HG03571 (cell line): ENCODE measurements around the gene PHF23.
A peak's percentile ranks its signal among the peaks of the same experiment; 100 is the strongest.

ENCODE experiments used
- ATAC-seq: cut with Tn5 transposase; IDR thresholded peaks from one replicate; pipeline ENCODE4 v1.9.1; 2021; ENCODE audit not compliant: unreplicated experiment

The PHF23 gene

DNA sequence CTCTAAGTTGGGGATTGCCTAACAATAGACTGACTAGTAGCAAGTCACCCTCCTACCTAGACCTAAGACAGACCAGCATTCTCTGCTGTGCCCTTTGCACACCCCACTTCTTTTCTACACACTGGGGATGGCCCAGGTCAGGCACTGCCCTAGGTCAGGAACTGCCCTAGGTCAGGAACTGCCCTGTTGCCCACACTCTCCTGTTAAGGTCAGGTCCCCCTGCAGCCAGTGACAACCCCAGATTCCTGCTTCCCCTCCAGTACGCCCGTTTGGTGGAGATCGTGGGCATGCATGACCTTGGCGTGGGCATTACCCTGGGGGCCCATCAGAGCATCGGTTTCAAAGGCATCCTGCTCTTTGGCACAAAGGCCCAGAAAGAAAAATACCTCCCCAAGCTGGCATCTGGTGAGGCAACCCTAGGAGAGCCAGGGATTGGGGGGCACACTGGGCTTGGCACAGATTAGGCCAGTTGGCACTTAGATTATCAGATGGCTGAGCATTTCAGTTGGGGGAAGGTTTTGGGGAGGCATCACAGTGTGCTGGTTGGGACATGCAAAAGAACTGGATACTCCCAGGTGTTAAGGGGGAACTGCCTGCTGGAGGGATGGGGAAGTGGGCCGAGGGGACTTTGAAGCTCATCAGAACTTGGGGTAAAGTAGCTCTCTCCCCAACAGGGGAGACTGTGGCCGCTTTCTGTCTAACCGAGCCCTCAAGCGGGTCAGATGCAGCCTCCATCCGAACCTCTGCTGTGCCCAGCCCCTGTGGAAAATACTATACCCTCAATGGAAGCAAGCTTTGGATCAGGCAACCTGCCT is 17.8 kb downstream of the PHF23 start:
- ATAC-seq = no peak

DNA sequence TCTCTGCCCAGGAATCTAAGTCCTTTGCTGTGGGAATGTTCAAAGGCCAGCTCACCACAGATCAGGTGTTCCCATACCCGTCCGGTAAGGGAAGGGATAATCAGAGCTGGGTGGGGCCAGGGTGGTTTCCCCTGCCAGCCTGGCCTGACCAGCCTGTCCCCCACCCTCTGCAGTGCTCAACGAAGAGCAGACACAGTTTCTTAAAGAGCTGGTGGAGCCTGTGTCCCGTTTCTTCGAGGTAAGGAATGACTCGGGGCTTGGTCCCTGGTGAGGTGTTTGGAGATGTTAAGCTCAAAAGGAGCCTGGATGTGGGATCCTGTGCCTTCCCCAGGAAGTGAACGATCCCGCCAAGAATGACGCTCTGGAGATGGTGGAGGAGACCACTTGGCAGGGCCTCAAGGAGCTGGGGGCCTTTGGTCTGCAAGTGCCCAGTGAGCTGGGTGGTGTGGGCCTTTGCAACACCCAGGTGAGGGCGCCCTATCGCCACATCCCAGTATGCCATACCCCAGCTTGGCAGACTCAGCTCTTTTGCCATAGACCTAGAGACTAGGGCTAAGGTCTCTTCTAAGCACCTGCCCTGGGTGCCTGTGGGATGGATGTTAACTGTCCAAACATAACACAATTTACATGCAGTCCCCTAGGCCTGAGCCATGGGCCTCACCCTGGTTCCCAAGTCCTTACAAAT is 18.5 kb downstream of the PHF23 start:
- no peak for ATAC-seq

DNA sequence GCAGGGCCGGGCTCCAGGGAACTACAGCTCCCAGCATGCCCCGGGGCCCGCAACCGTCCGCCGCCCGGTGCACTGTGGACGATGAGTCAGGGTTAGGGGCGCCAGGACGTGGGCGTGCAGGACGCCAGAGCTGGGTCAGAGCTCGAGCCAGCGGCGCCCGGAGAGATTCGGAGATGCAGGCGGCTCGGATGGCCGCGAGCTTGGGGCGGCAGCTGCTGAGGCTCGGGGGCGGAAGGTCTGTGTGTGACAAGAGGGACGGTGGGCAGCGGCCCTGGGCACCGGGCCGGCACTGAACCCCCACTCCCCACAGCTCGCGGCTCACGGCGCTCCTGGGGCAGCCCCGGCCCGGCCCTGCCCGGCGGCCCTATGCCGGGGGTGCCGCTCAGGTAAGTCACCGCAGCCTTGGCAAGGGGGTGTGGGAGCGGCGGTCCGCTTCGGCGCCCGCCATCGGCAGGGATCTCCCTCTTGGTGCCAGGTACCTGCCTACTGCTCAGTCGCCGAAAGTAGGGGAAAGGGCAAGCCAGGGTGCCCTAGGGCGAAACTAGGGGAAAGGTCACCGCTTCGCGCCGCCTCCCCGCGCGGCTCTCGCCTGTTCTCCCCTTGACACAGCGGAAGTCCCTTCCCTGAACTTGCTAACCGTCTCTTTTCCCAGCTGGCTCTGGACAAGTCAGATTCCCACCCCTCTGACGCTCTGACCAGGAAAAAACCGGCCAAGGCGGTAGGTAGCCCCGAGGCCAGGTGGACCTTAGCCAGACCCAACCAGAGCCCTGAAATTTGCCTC is 19.3 kb downstream of the PHF23 start, which contains the start of the genes ACADVL and DLG4:
TSS of gene ACADVL (plus strand) at position 127 of the 781 bp plus-strand sequence. CDS start at position 174, 47 bp downstream.
TSS of gene DLG4 (minus strand) at position 25 of the 781 bp plus-strand sequence.
- peak; percentile 44 for ATAC-seq

- no peak for ATAC-seq
Measured at GRCh38 chr17:7219229-7219811, 19.9 kb downstream of the PHF23 start.

GRCh38 chr17:7218758-7219157 is 20.5 kb downstream of the PHF23 start:
- ATAC-seq = no peak

GRCh38 chr17:7218166-7218565 is 21.1 kb downstream of the PHF23 start:
- no peak for ATAC-seq

- no peak for ATAC-seq
Measured at GRCh38 chr17:7217113-7217987, 21.9 kb downstream of the PHF23 start.

DNA sequence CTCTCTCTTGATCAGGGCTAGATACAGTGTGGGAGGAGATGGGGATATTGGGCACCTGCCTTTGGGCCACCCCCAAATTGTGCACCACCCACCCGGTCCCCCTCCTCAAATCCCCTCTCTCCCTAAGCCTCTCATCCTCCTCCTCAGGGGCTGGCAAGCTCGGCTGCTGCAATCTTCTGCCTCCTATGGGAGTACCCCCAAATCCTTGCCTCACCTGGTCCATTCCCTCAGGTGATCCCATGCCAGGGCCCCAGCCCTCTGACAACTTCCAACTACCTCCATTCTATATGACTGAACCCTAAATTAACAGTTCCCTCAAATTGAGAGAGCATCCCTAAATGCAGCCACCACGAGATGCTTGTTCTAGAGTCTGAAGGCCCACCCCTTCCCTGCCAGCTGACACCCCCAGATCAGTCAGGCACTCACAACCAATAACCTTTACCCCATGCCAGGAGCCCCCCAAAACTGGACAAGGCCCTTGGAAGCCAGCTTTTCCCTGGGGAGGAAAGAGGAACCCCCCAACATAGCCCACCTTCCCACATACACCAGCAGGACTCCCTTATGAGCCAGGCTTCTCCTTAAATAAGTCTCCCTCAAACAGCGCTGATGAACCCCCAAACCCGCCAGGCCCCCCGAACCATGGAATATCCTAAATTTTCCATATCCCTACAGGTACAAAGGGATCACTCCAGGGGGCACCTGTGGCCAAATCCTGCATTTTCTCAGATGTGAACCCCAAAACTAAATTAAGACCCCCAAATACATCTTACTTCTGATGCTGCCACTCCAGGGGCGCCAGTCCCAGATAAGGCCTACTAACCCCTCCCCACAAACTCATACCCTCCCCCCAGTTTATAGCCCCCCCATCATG is 22.8 kb downstream of the PHF23 start:
- ATAC-seq = no peak

- ATAC-seq = no peak
Measured at GRCh38 chr17:7215652-7216180, 23.5 kb downstream of the PHF23 start.

DNA sequence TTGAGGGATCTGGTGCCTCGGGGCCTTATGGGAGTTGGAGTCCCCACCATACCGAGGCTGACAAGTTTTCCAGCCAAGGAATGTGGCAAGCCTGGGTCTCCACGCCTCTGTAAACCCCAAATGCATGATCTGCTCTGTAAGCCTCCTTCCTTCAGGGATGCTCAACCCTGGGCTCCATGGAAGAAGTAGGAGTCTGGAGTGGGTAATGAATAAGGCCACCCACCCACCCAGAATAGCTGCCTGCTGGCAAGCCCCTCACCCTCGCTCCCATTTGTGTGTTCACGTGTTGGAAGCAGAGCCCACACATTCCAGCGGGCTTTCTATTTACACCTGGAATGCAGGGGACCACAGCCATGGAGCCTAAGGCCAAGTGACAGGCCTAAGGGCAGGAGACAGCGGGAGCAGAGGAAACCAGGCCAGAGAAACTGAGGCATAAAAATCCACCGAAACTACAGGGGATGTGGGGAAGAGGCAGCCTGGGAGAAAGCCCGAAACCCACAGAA is 24.1 kb downstream of the PHF23 start:
- ATAC-seq = no peak

GRCh38 chr17:7214300-7215135 is 24.7 kb downstream of the PHF23 start:
- ATAC-seq = peak; percentile 70

DNA sequence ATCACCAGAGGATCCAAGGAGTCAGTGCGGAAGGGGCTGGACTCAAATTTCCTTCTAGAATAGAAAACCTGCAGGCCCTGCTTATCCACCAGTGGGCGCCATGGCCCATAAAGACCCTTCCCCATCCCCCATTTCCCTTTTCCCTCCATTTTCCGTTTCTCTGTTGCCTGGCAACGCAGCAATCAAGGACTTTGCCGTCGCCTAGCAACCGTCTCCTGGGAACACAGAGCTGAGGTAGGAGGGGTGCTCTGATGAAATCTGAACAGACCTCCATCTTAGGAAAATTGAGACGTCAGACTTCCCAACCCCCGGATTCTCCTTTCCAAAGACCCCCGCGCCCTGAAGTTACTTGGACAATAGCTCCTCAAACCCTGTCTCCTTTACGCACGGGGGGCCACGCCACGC is 25.4 kb downstream of the PHF23 start:
- no peak for ATAC-seq

DNA sequence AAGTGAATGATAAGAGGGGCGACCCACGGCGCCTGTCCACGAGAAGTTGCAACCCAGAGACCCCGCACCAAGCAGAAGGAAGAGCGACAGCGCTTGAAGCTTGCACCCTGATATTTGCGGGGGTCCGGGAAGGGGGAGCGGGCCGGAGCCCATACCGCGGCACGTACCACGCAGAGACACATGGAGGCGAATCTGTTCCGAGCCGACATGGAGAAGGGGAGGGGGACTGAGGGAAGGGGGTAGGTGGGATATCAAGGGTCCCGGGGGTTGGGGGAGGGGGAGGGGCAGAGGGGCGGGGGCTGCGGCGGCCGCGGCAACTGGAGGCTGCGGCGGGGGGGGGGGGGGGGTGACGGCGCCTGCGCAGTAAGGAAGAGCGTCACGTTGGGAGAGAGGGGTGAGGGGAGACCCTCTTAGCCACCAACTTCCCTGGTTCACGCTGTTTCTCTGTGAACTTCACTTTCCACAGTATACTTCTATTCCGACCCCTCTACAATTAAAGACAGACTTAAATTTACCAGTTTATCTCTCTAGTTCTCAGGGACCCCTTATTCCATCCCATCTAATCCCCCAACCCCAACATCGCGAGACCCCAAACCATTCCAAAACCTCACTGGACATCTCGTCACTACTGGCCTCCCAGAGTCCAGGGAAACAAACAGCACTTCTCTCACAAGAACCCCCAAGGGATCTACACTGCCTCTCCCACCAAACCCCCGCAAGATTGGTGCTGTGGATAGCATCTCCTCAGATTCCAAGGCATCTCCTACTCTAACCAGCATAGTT is 27.6 kb downstream of the PHF23 start:
- no peak for ATAC-seq

DNA sequence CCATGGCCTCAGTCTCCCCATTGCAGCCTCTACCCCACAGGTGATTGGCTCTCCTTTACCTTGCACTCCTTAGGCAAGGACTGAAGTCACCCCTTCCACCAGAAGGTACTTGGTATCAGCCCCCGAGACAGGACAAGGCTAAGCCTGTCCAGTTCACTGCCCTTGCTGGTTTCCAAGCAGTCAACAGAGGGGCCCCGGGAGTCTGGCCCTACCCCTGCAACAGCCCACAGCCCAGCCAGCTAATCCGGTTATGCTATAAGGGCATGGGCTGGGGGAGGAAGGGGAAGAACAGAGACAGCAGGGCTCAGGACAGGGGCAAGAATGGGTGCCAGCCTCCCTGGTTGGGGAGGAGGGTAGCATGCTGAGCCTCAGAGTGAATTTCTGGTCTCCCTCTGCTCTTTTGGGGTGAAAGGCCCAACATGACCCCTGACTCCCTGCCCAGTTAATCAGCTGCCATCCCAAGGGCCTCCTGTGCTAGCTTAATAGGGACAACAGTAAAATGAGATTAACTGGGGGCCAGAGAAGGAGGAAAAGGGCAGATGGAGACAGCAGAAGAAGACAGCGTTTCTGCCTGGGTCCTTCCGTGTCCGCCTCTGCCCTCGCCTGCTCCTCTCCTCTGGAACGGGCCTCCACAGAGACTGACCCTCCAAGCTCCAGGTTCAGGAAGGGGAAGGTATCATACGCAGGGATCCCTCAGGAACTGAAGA is 30.4 kb downstream of the PHF23 start:
- ATAC-seq = no peak

- ATAC-seq = no peak
Measured at GRCh38 chr17:7208027-7208571, 31.2 kb downstream of the PHF23 start.
